Smooth muscle cell (in vitro differentiated cells): ENCODE data around the gene DCLK2. TPM values are rescaled to one million over a fixed set of nuclear protein-coding genes. Genes with fewer than 3 reads are reported as not detected.

Experiments used
- DNase-seq: peaks from one replicate; lab custom pipeline; 2025; ENCODE audit not compliant: unreplicated experiment; lab: John Stamatoyannopoulos, UW
- H2AFZ ChIP-seq: fragments of 200-600 bp; sonication (generic); 2 replicates; pipeline ENCODE4 v1.6.0; 2016; ENCODE audit warnings: antibody characterized with exemption, low read depth, mild to moderate bottlenecking
- H3F3A ChIP-seq: fragments of 200-600 bp; sonication (generic); 2 replicates; pipeline ENCODE4 v1.6.0; 2017; ENCODE audit warnings: antibody characterized with exemption, low read depth
- H3K27ac ChIP-seq: fragments of 200-600 bp; sonication (generic); 2 replicates; pipeline ENCODE4 v1.5.1; 2016; ENCODE audit warnings: low read depth, mild to moderate bottlenecking
- H3K27me3 ChIP-seq: fragments of 200-600 bp; sonication (generic); 2 replicates; pipeline ENCODE4 v1.6.1; 2016; ENCODE audit warnings: low read depth, mild to moderate bottlenecking
- H3K36me3 ChIP-seq: fragments of 200-600 bp; sonication (generic); 2 replicates; pipeline ENCODE4 v1.5.1; 2016; ENCODE audit warnings: low read depth
- H3K4me1 ChIP-seq: fragments of 200-600 bp; sonication (generic); 2 replicates; pipeline ENCODE4 v1.5.1; 2016; ENCODE audit warnings: low read depth
- H3K4me2 ChIP-seq: fragments of 200-600 bp; sonication (generic); 2 replicates; pipeline ENCODE4 v1.6.0; 2016; ENCODE audit warnings: mild to moderate bottlenecking
- H3K4me3 ChIP-seq: fragments of 200-600 bp; sonication (generic); 2 replicates; pipeline ENCODE4 v1.5.1; 2016; ENCODE audit warnings: mild to moderate bottlenecking
- H3K79me2 ChIP-seq: fragments of 200-600 bp; sonication (generic); 2 replicates; pipeline ENCODE4 v1.6.0; 2016; ENCODE audit warnings: low read depth, mild to moderate bottlenecking
- H3K9ac ChIP-seq: fragments of 200-600 bp; sonication (generic); 2 replicates; pipeline ENCODE4 v1.6.0; 2016; ENCODE audit warnings: low read depth
- H3K9me3 ChIP-seq: fragments of 200-600 bp; sonication (generic); replicated peaks from 2 replicates; pipeline ENCODE4 v1.5.1; 2016; ENCODE audit warnings: low read depth
- H4K20me1 ChIP-seq: fragments of 200-600 bp; sonication (generic); 2 replicates; pipeline ENCODE4 v1.6.0; 2016; ENCODE audit warnings: low read depth
- CTCF ChIP-seq: fragments of 200-600 bp; sonication (generic); IDR thresholded peaks from 2 replicates; pipeline ENCODE4 v1.5.1; 2017; ENCODE audit warnings: borderline replicate concordance, mild to moderate bottlenecking, antibody characterized with exemption; ENCODE audit not compliant: insufficient read depth, poor library complexity, severe bottlenecking
- WGBS: methylation state at CpG from one replicate; pipeline ENCODE4 v1.1.7; 2016; ENCODE audit warnings: low lambda C conversion rate; 5-methylcytosine and 5-hydroxymethylcytosine counted together
- polyA plus RNA-seq: library from polyadenylated mRNA; unstranded; fragments of >200 nt; fragmentation: Nextera tagmentation; extraction: Ambion mirVana; gene quantifications from 2 replicates; pipeline ENCODE4 v1.2.1, GENCODE V29; 2016
- total RNA-seq: library from RNA; depleted of rRNA; stranded (reverse); fragments of >200 nt; gene quantifications from 2 replicates; pipeline ENCODE4 v1.2.3, GENCODE V29; 2014

The DCLK2 gene
- total and polyA plus RNA-seq, 2 experiments from 2014 or later: 1.3 to 4.8 TPM

- Histone ChIP-seq H3K4me2 (no peak overlapping the region), H3K27me3 (no peaks in the 10 kb centered on the region), H4K20me1 (no peaks in the 10 kb centered on the region), H2AFZ (no peak overlapping the region), H3K27ac (no peak overlapping the region), H3K9me3 (no peaks in the 10 kb centered on the region), H3K9ac (no peak overlapping the region), H3F3A (no peaks in the 10 kb centered on the region), H3K4me3 (no peak overlapping the region), H3K79me2 (no peaks in the 10 kb centered on the region), H3K36me3 (no peaks in the 10 kb centered on the region), H3K4me1 (no peaks in the 10 kb centered on the region)
- no peak for DNase-seq
- no peak for TF ChIP-seq CTCF
- 87% methylated on average over 6 of the region's 6 CpGs for WGBS
These were observed 12.5 kb upstream of the DCLK2 start for GRCh38 chr4:150065740-150066139.

DNA sequence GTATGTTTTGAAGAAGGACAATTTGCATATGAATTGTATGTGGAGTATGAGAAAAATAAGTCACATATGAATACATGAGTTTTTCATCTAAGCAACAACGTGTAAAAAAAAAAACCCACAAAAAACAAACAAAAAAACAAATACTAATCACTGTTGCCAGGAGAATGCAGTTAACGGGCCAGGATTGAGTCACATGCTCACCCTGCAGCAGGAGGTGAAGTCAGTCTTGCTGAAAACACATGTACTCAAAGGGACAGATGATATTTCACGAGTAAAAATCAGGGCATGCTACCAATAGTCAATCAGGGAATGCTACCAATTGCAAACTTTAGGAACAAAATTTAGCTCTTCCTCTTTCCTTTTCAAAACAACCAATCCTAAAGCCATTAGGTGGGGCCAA, 10.4 kb upstream of the DCLK2 start:
- Histone ChIP-seq H4K20me1 (no peaks in the 10 kb centered on the region), H3K4me1 (no peaks in the 10 kb centered on the region), H3K27me3 (no peaks in the 10 kb centered on the region), H3F3A (no peaks in the 10 kb centered on the region), H2AFZ (no peak overlapping the region), H3K4me3 (no peak overlapping the region), H3K79me2 (no peaks in the 10 kb centered on the region), H3K4me2 (no peak overlapping the region), H3K27ac (no peak overlapping the region), H3K36me3 (no peaks in the 10 kb centered on the region), H3K9ac (no peak overlapping the region), H3K9me3 (no peaks in the 10 kb centered on the region)
- 62% methylated on average over 3 of the region's 3 CpGs for WGBS
- TF ChIP-seq CTCF: no peak
- DNase-seq: no peak

DNA sequence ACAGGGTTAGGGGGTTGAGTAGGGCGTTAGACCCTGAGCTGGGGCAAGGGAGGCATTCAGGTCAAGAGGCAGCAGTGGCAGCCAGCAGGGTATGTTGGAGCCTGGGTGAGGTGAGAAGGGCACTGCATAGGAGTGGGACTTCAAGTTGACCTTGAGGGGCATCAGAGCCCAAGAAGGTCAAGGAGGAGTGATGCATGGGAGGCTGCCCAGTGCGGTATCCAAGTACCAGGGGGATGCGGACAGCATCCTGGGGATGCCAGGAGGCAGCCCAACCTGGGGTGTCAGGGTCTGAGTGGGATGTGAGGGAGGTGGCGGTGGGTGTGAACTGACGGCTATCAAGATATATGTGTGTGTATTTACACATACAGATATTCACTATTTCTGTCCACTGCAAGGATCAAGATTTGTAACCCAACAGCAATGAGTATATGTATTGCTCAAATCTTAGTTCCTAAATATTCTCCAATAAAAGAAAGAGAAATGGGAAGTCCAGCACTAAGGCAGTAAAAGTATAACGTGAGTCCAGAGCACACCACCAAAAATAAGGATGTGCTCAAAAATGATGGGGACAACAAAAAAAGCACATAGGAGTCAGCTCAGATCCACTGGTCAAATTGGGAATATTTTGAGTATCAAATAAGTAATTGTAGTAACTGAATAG, 9.8 kb upstream of the DCLK2 start:
- Histone ChIP-seq H3K79me2 (no peaks in the 10 kb centered on the region), H4K20me1 (no peaks in the 10 kb centered on the region), H2AFZ (no peak overlapping the region), H3F3A (no peaks in the 10 kb centered on the region), H3K4me1 (no peaks in the 10 kb centered on the region), H3K9ac (no peak overlapping the region), H3K4me2 (no peak overlapping the region), H3K4me3 (no peak overlapping the region), H3K36me3 (no peaks in the 10 kb centered on the region), H3K27me3 (no peaks in the 10 kb centered on the region), H3K9me3 (no peaks in the 10 kb centered on the region), H3K27ac (no peak overlapping the region)
- no peak for DNase-seq
- WGBS: 88% methylated on average over 6 of the region's 6 CpGs
- no peak for TF ChIP-seq CTCF

GRCh38 chr4:150069353-150069752, 8.9 kb upstream of the DCLK2 start:
- 97% methylated on average over 1 of the region's 1 CpG for WGBS
- H3K9me3 ChIP-seq: no peaks in the 10 kb centered on the region
- no peaks in the 10 kb centered on the region for H4K20me1 ChIP-seq
- H3K27ac ChIP-seq: no peak overlapping the region
- no peaks in the 10 kb centered on the region for H3K36me3 ChIP-seq
- no peak for TF ChIP-seq CTCF
- no peaks in the 10 kb centered on the region for H3K27me3 ChIP-seq
- no peak for DNase-seq
- no peaks in the 10 kb centered on the region for H3F3A ChIP-seq
- H3K79me2 ChIP-seq: no peaks in the 10 kb centered on the region
- H3K9ac ChIP-seq: no peak overlapping the region
- H3K4me1 ChIP-seq: no peaks in the 10 kb centered on the region
- H2AFZ ChIP-seq: no peak overlapping the region
- H3K4me3 ChIP-seq: no peak overlapping the region
- H3K4me2 ChIP-seq: no peak overlapping the region
